ENCODE data around the gene SHTN1. TPM values are rescaled to one million over a fixed set of nuclear protein-coding genes. Genes with fewer than 3 reads are reported as not detected.

Gene SHTN1
- total and polyA plus RNA-seq, 2 donors (not counting 3 experiments of a cell fraction or from before 2014, with no cell fraction given): 4.8 to 36.5 TPM

DNA sequence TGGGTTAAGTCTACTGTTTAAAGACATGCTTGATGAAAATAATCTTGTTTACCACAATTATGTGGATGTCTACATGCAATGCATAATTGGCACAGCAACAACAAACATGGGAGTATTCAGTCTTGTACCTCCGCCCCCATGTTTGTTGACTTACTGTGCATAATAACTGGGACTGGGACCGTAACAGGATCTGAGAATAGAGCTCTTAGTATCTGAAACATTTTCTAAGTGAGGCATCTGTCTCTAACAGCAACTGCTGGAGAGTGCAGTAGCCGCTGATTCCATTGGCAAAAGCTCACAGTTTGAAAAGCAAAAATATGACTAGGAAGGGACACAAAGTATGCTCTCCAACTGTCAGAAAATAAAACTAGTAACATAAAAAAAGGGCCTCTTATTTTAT lies 94.1 kb downstream of the SHTN1 start:
- Histone ChIP-seq H3K4me2 (ENCODE audit: insufficient read depth, low read length) (no peak overlapping the region), H2AFZ (ENCODE audit: low read depth, low read length) (no peak overlapping the region), H3K79me2 (ENCODE audit: control insufficient read depth, insufficient read depth, low read length) (no peaks in the 10 kb centered on the region), H3K4me3 (replicated peaks in 1 of 3; ENCODE audit: insufficient read depth in 1 of 3, low read depth in 1 of 3, low read length in 3 of 3) (no peak overlapping the region), H4K20me1 (replicated peaks; ENCODE audit: control insufficient read depth, extremely low read depth, insufficient read depth, low read length) (no peaks in the 10 kb centered on the region), H3K9me3 (replicated peaks; ENCODE audit: control insufficient read depth, insufficient read depth, low read length) (no peaks in the 10 kb centered on the region), H3K9me1 (replicated peaks; ENCODE audit: control insufficient read depth, extremely low read depth, insufficient read depth, low read length) (no peaks in the 10 kb centered on the region), H3K27me3 (ENCODE audit: control insufficient read depth in 2 of 2, insufficient read depth in 2 of 2, low read length in 2 of 2) (no peaks in the 10 kb centered on the region), H3K36me3 (ENCODE audit: control insufficient read depth in 2 of 2, extremely low read depth in 1 of 2, insufficient read depth in 2 of 2, low read length in 2 of 2) (peaks cover 3 to 6% of the 10 kb centered on the region in 2 experiments), H3K27ac (ENCODE audit: insufficient read depth, low read depth, low read length) (no peak overlapping the region), H3K9ac (replicated peaks; ENCODE audit: extremely low read depth, insufficient read depth, low read length) (no peak overlapping the region), H3K4me1 (ENCODE audit: control insufficient read depth, extremely low read depth, insufficient read depth, low read length) (no peaks in the 10 kb centered on the region)
- POLR2A ChIA-PET: no interaction called here
- no TSS peak for BruUV-seq (replicated peaks)
- no peak for DNase-seq (ENCODE audit: low read depth, low spot score)
- CTCF ChIA-PET: interaction anchor here (1.4 kb wide), 1 partner anchor 109 kb away, joined by 3 read pairs; no protein-coding TSS in a partner anchor
- dilution Hi-C loops (cut with MboI; ENCODE audit: extremely low pct_ligation_motif_present, low sequenced_read_pairs): no loop called here
- intact Hi-C loops (cut with micrococcal nuclease): no loop called here
- FAIRE-seq: no peak
- TF ChIP-seq, protein P1, sequence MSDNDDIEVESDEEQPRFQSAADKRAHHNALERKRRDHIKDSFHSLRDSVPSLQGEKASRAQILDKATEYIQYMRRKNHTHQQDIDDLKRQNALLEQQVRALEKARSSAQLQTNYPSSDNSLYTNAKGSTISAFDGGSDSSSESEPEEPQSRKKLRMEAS (IDR thresholded peaks at IDR 0.05; ENCODE audit: insufficient read depth, insufficient read length): no peak
- TF ChIP-seq, protein P2, sequence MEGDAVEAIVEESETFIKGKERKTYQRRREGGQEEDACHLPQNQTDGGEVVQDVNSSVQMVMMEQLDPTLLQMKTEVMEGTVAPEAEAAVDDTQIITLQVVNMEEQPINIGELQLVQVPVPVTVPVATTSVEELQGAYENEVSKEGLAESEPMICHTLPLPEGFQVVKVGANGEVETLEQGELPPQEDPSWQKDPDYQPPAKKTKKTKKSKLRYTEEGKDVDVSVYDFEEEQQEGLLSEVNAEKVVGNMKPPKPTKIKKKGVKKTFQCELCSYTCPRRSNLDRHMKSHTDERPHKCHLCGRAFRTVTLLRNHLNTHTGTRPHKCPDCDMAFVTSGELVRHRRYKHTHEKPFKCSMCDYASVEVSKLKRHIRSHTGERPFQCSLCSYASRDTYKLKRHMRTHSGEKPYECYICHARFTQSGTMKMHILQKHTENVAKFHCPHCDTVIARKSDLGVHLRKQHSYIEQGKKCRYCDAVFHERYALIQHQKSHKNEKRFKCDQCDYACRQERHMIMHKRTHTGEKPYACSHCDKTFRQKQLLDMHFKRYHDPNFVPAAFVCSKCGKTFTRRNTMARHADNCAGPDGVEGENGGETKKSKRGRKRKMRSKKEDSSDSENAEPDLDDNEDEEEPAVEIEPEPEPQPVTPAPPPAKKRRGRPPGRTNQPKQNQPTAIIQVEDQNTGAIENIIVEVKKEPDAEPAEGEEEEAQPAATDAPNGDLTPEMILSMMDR (IDR thresholded peaks at IDR 0.05; ENCODE audit: extremely low read depth in 1 of 2, insufficient read depth in 1 of 2, low read depth in 1 of 2, low read length in 2 of 2): no peak
- no peak for TF ChIP-seq POLR2AphosphoS5 (IDR thresholded peaks at IDR 0.05; ENCODE audit: insufficient read depth, low read depth, low read length)
- TF ChIP-seq POLR2A (IDR thresholded peaks at IDR 0.05; ENCODE audit: low read depth, low read length): no peak
- no peak for TF ChIP-seq FOS (IDR thresholded peaks at IDR 0.05; ENCODE audit: borderline replicate concordance, insufficient read depth, low read length)
- TF ChIP-seq GATA2 (IDR thresholded peaks at IDR 0.05; ENCODE audit: insufficient read depth, insufficient read length, low read depth, low read length): no peak
- TF ChIP-seq JUN (IDR thresholded peaks at IDR 0.05; ENCODE audit: borderline replicate concordance, insufficient read depth, insufficient read length, low read depth): no peak
- no peak for TF ChIP-seq EZH2 (IDR thresholded peaks at IDR 0.05; ENCODE audit: borderline replicate concordance, low read depth, low read length, severe bottlenecking)
- TF ChIP-seq MYC (IDR thresholded peaks at IDR 0.05; ENCODE audit: low read depth, low read length): no peak
